ENCODE measurements around the gene MUC22. TPM values are rescaled to one million over a fixed set of nuclear protein-coding genes. Genes with fewer than 3 reads are reported as not detected.

The MUC22 gene
- total and polyA plus RNA-seq, 11 donors: 0.01 to 0.49 (median 0.20) TPM; not detected in 1

GRCh38 chr6:30988209-30988825, 22.0 kb upstream of the MUC22 start:
- H3K9me3 ChIP-seq: no peaks in the 10 kb centered on the region
- intact Hi-C loops (cut with DNase I): no loop called here
- no peak for TF ChIP-seq CTCF (IDR thresholded peaks at IDR 0.05)
- no peak for TF ChIP-seq POLR2A (IDR thresholded peaks at IDR 0.05)
- no peak for ATAC-seq
- no peak for DNase-seq
- H3K36me3 ChIP-seq: no peaks in the 10 kb centered on the region
- H3K27me3 ChIP-seq: peaks cover 0 to 4% (median 0%) of the 10 kb centered on the region in 9 donors
- 64 to 70% (median 70%) methylated on average over 9 of the region's 9 CpGs for WGBS, 4 donors
- no peak overlapping the region for H3K27ac ChIP-seq
- peaks cover 0 to 3% (median 0%) of the 10 kb centered on the region in 12 donors for H3K4me1 ChIP-seq
- no peak overlapping the region for H3K4me3 ChIP-seq

- intact Hi-C loops (cut with DNase I): no loop called here
- Histone ChIP-seq H3K27ac (no peak overlapping the region), H3K36me3 (no peaks in the 10 kb centered on the region), H3K9me3 (no peaks in the 10 kb centered on the region), H3K4me3 (no peak overlapping the region), H3K4me1 (peaks cover 0 to 3% (median 0%) of the 10 kb centered on the region in 12 donors), H3K27me3 (peaks cover 0 to 4% (median 0%) of the 10 kb centered on the region in 9 donors)
- ATAC-seq (no peak), DNase-seq (no peak)
- TF ChIP-seq CTCF (IDR thresholded peaks at IDR 0.05) (no peak), POLR2A (IDR thresholded peaks at IDR 0.05) (no peak)
- WGBS, 4 donors: 64 to 73% (median 68%) methylated on average over 8 of the region's 8 CpGs
Measured at GRCh38 chr6:30990422-30991086, 19.7 kb upstream of the MUC22 start.

- Histone ChIP-seq H3K9me3 (no peaks in the 10 kb centered on the region), H3K27me3 (peaks cover 0 to 4% (median 0%) of the 10 kb centered on the region in 9 donors), H3K4me1 (peaks cover 0 to 3% (median 0%) of the 10 kb centered on the region in 12 donors), H3K27ac (no peak overlapping the region), H3K4me3 (no peak overlapping the region), H3K36me3 (no peaks in the 10 kb centered on the region)
- DNase-seq (no peak), ATAC-seq (no peak)
- 76 to 78% (median 77%) methylated on average over 2 of the region's 2 CpGs for WGBS, 4 donors
- TF ChIP-seq POLR2A (IDR thresholded peaks at IDR 0.05): no peak
- no peak for TF ChIP-seq CTCF (IDR thresholded peaks at IDR 0.05)
- intact Hi-C loops (cut with DNase I): no loop called here
Measured at GRCh38 chr6:30991891-30992290, 18.4 kb upstream of the MUC22 start.

GRCh38 chr6:30997301-30997700, 13.0 kb upstream of the MUC22 start:
- Histone ChIP-seq H3K4me1 (no peaks in the 10 kb centered on the region), H3K9me3 (no peaks in the 10 kb centered on the region), H3K27me3 (no peaks in the 10 kb centered on the region), H3K36me3 (no peaks in the 10 kb centered on the region), H3K27ac (no peak overlapping the region), H3K4me3 (no peak overlapping the region)
- DNase-seq (no peak), ATAC-seq (no peak)
- TF ChIP-seq POLR2A (IDR thresholded peaks at IDR 0.05) (no peak), CTCF (IDR thresholded peaks at IDR 0.05) (no peak)
- intact Hi-C loops (cut with DNase I): no loop called here
- 93 to 98% (median 98%) methylated on average over 2 of the region's 2 CpGs for whole genome bisulfite sequencing, 4 donors
